Measurements from ENCODE around the gene NTS.

NTS gene

GRCh38 chr12:85923767-85924331 lies 49.8 kb downstream of the NTS start:
- DNase-seq (ENCODE audit: low spot score), result no peak

GRCh38 chr12:85927166-85927565 lies 53.1 kb downstream of the NTS start:
- no peak for DNase-seq (ENCODE audit: low spot score)

All from ecto neural progenitor cell (in vitro differentiated cells).